GM23338 (cell line): ENCODE results near the gene SEC16A. TPM values are rescaled to one million over a fixed set of nuclear protein-coding genes. Genes with fewer than 3 reads are reported as not detected.

ENCODE experiments used
- ATAC-seq: fragments of 200-7000 bp; cut with Tn5 transposase; 3 replicates; pipeline ENCODE4 v1.9.1; 2020
- DNase-seq: peaks from one replicate; pipeline ENCODE4 v3.0.0-alpha.2; 2015; ENCODE audit warnings: low spot score
- H2AFZ ChIP-seq: fragments of 200-600 bp; sonication (generic); 2 replicates; pipeline ENCODE4 v1.8.0; 2016; ENCODE audit warnings: antibody characterized with exemption, mild to moderate bottlenecking, moderate library complexity
- H3F3A ChIP-seq: fragments of 200-600 bp; sonication (generic); replicated peaks from 2 replicates; pipeline ENCODE4 v1.8.0; 2017; ENCODE audit warnings: antibody characterized with exemption, mixed run types, low read depth
- H3K27ac ChIP-seq: fragments of 200-600 bp; sonication (generic); 2 replicates; pipeline ENCODE4 v1.6.1; 2016; ENCODE audit warnings: low read depth
- H3K27me3 ChIP-seq: fragments of 200-600 bp; sonication (generic); 2 replicates; pipeline ENCODE4 v1.8.0; 2016; ENCODE audit warnings: mild to moderate bottlenecking, mixed run types, moderate library complexity; ENCODE audit not compliant: insufficient read depth
- H3K36me3 ChIP-seq: fragments of 200-600 bp; sonication (generic); 2 replicates; pipeline ENCODE4 v1.8.0; 2016; ENCODE audit warnings: mild to moderate bottlenecking; ENCODE audit not compliant: insufficient read depth
- H3K4me1 ChIP-seq: fragments of 200-600 bp; sonication (generic); 2 replicates; pipeline ENCODE4 v1.8.0; 2016; ENCODE audit warnings: mild to moderate bottlenecking, moderate library complexity; ENCODE audit not compliant: insufficient read depth
- H3K4me2 ChIP-seq: fragments of 200-600 bp; sonication (generic); 2 replicates; pipeline ENCODE4 v1.7.1; 2017; ENCODE audit warnings: mixed run types
- H3K4me3 ChIP-seq: fragments of 200-600 bp; sonication (generic); 2 replicates; pipeline ENCODE4 v1.6.1; 2016; ENCODE audit warnings: mixed run types
- H3K79me2 ChIP-seq: fragments of 200-600 bp; sonication (generic); replicated peaks from 2 replicates; pipeline ENCODE4 v1.8.0; 2017; ENCODE audit warnings: mild to moderate bottlenecking; ENCODE audit not compliant: insufficient read depth
- H3K9me2 ChIP-seq: fragments of 200-600 bp; sonication (generic); 2 replicates; pipeline ENCODE4 v1.8.0; 2017; ENCODE audit not compliant: insufficient read depth
- H4K20me1 ChIP-seq: fragments of 200-600 bp; sonication (generic); replicated peaks from 2 replicates; pipeline ENCODE4 v1.8.0; 2017; ENCODE audit warnings: mild to moderate bottlenecking; ENCODE audit not compliant: insufficient read depth
- H3K27ac Mint-ChIP-seq: 2 replicates; pipeline ENCODE4 v1.8.0; 2020; ENCODE audit warnings: inconsistent platforms, mild to moderate bottlenecking, moderate library complexity, mixed read lengths
- H3K27me3 Mint-ChIP-seq: 3 replicates; pipeline ENCODE4 v1.8.0; 2022; ENCODE audit warnings: low read depth, mild to moderate bottlenecking, moderate library complexity, mixed read lengths, inconsistent platforms; ENCODE audit not compliant: insufficient read depth, poor library complexity
- H3K36me3 Mint-ChIP-seq: 3 replicates; pipeline ENCODE4 v1.8.0; 2021; ENCODE audit warnings: low read depth, mild to moderate bottlenecking, inconsistent platforms, moderate library complexity, mixed read lengths
- H3K4me1 Mint-ChIP-seq: 3 replicates; pipeline ENCODE4 v1.8.0; 2020; ENCODE audit warnings: mild to moderate bottlenecking, inconsistent platforms, mixed read lengths
- H3K4me3 Mint-ChIP-seq: 3 replicates; pipeline ENCODE4 v1.8.0; 2021; ENCODE audit warnings: moderate library complexity, mild to moderate bottlenecking, inconsistent platforms, mixed read lengths
- H3K9me3 Mint-ChIP-seq: 3 replicates; pipeline ENCODE4 v1.8.0; 2020; ENCODE audit warnings: moderate library complexity, mild to moderate bottlenecking, inconsistent platforms, mixed read lengths
- CREB1 ChIP-seq: fragments of 250-450 bp; sonication (Bioruptor Pico); IDR thresholded peaks from 2 replicates; pipeline ENCODE4 v1.5.0; 2020; ENCODE audit warnings: low read depth, mild to moderate bottlenecking, moderate library complexity
- CTCF ChIP-seq, 2 experiments: fragments of 200-600 bp in 1 of 2; sonication (generic) in 1 of 2; conservative IDR thresholded peaks; 2 replicates each; pipeline versions ENCODE4 v1.5.1 to v1.6.1; 2016 to 2017; ENCODE audit warnings: antibody characterized with exemption in 2 of 2, low read depth in 2 of 2, mild to moderate bottlenecking in 2 of 2, moderate library complexity in 1 of 2
- ETS1 ChIP-seq: IDR thresholded peaks from 2 replicates; pipeline ENCODE4 v1.6.1; 2016; ENCODE audit warnings: antibody characterized with exemption
- EZH2 ChIP-seq: fragments of 200-600 bp; sonication (generic); IDR thresholded peaks from one replicate; pipeline ENCODE4 v1.8.0; 2017; ENCODE audit warnings: antibody characterized with exemption, mild to moderate bottlenecking, low read depth; ENCODE audit not compliant: unreplicated experiment
- EZH2phosphoT487 ChIP-seq: fragments of 200-600 bp; sonication (generic); IDR thresholded peaks from one replicate; pipeline ENCODE4 v1.8.1; 2018; ENCODE audit warnings: antibody characterized with exemption; ENCODE audit not compliant: unreplicated experiment
- JUNB ChIP-seq: IDR thresholded peaks from one replicate; pipeline ENCODE4 v1.6.1; 2016; ENCODE audit warnings: antibody characterized with exemption; ENCODE audit not compliant: unreplicated experiment
- POLR2AphosphoS5 ChIP-seq: IDR thresholded peaks from 2 replicates; pipeline ENCODE4 v1.6.1; 2016; ENCODE audit warnings: antibody characterized with exemption, low read depth
- REST ChIP-seq: IDR thresholded peaks from one replicate; pipeline ENCODE4 v1.6.1; 2018; ENCODE audit warnings: antibody characterized with exemption; ENCODE audit not compliant: unreplicated experiment
- STAT1 ChIP-seq: IDR thresholded peaks from one replicate; pipeline ENCODE4 v1.6.1; 2016; ENCODE audit warnings: antibody characterized with exemption; ENCODE audit not compliant: unreplicated experiment
- ZNF114 ChIP-seq: fragments of 250-450 bp; sonication (Bioruptor Pico); IDR thresholded peaks from 2 replicates; pipeline ENCODE4 v1.5.0; 2020; ENCODE audit warnings: mild to moderate bottlenecking, moderate library complexity
- ZNF331 ChIP-seq: fragments of 250-450 bp; sonication (Bioruptor Pico); IDR thresholded peaks from 2 replicates; pipeline ENCODE4 v1.5.0; 2020; ENCODE audit warnings: low read depth, mild to moderate bottlenecking, moderate library complexity
- polyA plus RNA-seq: library from polyadenylated mRNA; unstranded; fragments of >200 nt; fragmentation: Nextera tagmentation; extraction: Ambion mirVana; gene quantifications from 2 replicates; pipeline ENCODE4 v1.2.1, GENCODE V29; 2016
- total RNA-seq: library from RNA; depleted of rRNA; stranded (reverse); fragments of >200 nt; shearing (Covaris generic); gene quantifications from 2 replicates; pipeline ENCODE4 v1.2.3, GENCODE V29; 2014

The SEC16A gene
- total and polyA plus RNA-seq, 2 experiments from 2014 or later, result 34.0 to 59.2 TPM

GRCh38 chr9:136496801-136497620, 14.2 kb upstream of the SEC16A start:
- Mint-ChIP-seq H3K9me3 (no peaks in the 10 kb centered on the region; the same call in 2 of the 3 replicates), H3K27me3 (peaks cover 7% of the 10 kb centered on the region), H3K27ac (no peak overlapping the region), H3K4me3 (no peak overlapping the region), H3K36me3 (peaks cover 30% of the 10 kb centered on the region), H3K4me1 (no peaks in the 10 kb centered on the region)
- Histone ChIP-seq H3K4me2 (no peak overlapping the region), H3K27me3 (no peaks in the 10 kb centered on the region), H3K36me3 (peaks cover 9% of the 10 kb centered on the region; the same call in 1 of the 2 replicates), H4K20me1 (no peaks in the 10 kb centered on the region), H3K9me2 (no peaks in the 10 kb centered on the region), H3K79me2 (no peaks in the 10 kb centered on the region), H3K4me3 (no peak overlapping the region), H2AFZ (no peak overlapping the region), H3F3A (0 out of 2 replicates have a peak, but pooled peaks cover 4% of the 10 kb centered on the region), H3K27ac (no peak overlapping the region), H3K4me1 (no peaks in the 10 kb centered on the region)
- DNase-seq, result no peak
- no peak for TF ChIP-seq EZH2phosphoT487
- TF ChIP-seq ZNF331 (CRISPR knock-in tag), result no peak
- no peak for TF ChIP-seq REST
- no peak for ATAC-seq

GRCh38 chr9:136496181-136496580, 13.3 kb upstream of the SEC16A start:
- Histone ChIP-seq H3K27me3 (no peaks in the 10 kb centered on the region), H3K4me1 (no peaks in the 10 kb centered on the region), H4K20me1 (no peaks in the 10 kb centered on the region), H2AFZ (no peak overlapping the region), H3K27ac (no peak overlapping the region), H3K9me2 (no peaks in the 10 kb centered on the region), H3K4me2 (no peak overlapping the region), H3F3A (0 out of 2 replicates have a peak, but pooled peaks cover 4% of the 10 kb centered on the region), H3K36me3 (peaks cover 8% of the 10 kb centered on the region; the same call in 1 of the 2 replicates), H3K79me2 (no peaks in the 10 kb centered on the region), H3K4me3 (no peak overlapping the region)
- peaks cover 24% of the 10 kb centered on the region for H3K36me3 Mint-ChIP-seq
- H3K4me3 Mint-ChIP-seq, result no peak overlapping the region
- ATAC-seq (no peak), DNase-seq (no peak)
- H3K9me3 Mint-ChIP-seq, result no peaks in the 10 kb centered on the region; the same call in 2 of the 3 replicates
- H3K27ac Mint-ChIP-seq, result no peak overlapping the region
- H3K27me3 Mint-ChIP-seq, result peaks cover 5% of the 10 kb centered on the region
- H3K4me1 Mint-ChIP-seq, result no peaks in the 10 kb centered on the region
- TF ChIP-seq EZH2phosphoT487 (no peak), STAT1 (no peak), POLR2AphosphoS5 (no peak), ZNF114 (CRISPR knock-in tag) (no peak), CREB1 (CRISPR knock-in tag) (no peak), REST (no peak), ZNF331 (CRISPR knock-in tag) (no peak), ETS1 (no peak), JUNB (no peak), CTCF (conservative IDR thresholded peaks at IDR 0.05; ENCODE audit: low read depth in 2 of 2) (no peak), EZH2 (no peak)
